B cell (primary cell): Measurements from ENCODE around the gene UHMK1. TPM values are rescaled to one million over a fixed set of nuclear protein-coding genes. Genes with fewer than 3 reads are reported as not detected.
"Not testable (repeated sequence)": the region's sequence is repeated elsewhere in the genome, so short reads cannot be mapped to it uniquely, and the experiment has no call there.

Experiments
- ATAC-seq: fragments of 200-7000 bp; cut with Tn5 transposase; one replicate; pipeline ENCODE4 v1.10.0; 2021; ENCODE audit warnings: low read depth, mild to moderate bottlenecking, moderate number of reproducible peaks, moderate library complexity
- CTCF ChIA-PET: fragments of 350-600 bp; sonication (Branson Sonifier 250); formaldehyde crosslinking; loops from one replicate; lab custom pipeline; 2021; ENCODE audit warnings: antibody characterized with exemption, inconsistent platforms; lab: Charles Lee
- POLR2A ChIA-PET: fragments of 350-600 bp; sonication (Branson Sonifier 250); formaldehyde crosslinking; loops from one replicate; lab custom pipeline; 2021; ENCODE audit warnings: antibody characterized with exemption; lab: Charles Lee
- DNase-seq: peaks from one replicate; pipeline ENCODE4 v3.0.0; 2013
- H2AFZ ChIP-seq: 2 replicates; pipeline ENCODE4 v1.6.1; 2012; ENCODE audit warnings: mild to moderate bottlenecking, low read depth, low read length; ENCODE audit not compliant: insufficient read depth, poor library complexity, severe bottlenecking
- H3K27ac ChIP-seq, 2 donors: 1 replicate in 1 of 2; 2 replicates in 1 of 2; pipeline ENCODE4 v1.5.1; 2012 to 2013; ENCODE audit warnings: low read length in 2 of 2, mild to moderate bottlenecking in 2 of 2, moderate library complexity in 1 of 2
- H3K27me3 ChIP-seq, 4 experiments: fragments of 200-600 bp in 1 of 4; sonication (generic) in 1 of 4; replicated peaks in 1 of 4; 1 replicate in 2 of 4; 2 replicates in 2 of 4; pipeline versions ENCODE4 v1.6.1 to v1.7.0; 2013 to 2016; ENCODE audit warnings: low read length in 3 of 4, mild to moderate bottlenecking in 2 of 4, mixed read lengths in 1 of 4, moderate library complexity in 1 of 4; ENCODE audit not compliant: insufficient read depth in 4 of 4, control insufficient read depth in 3 of 4; ENCODE audit errors: control extremely low read depth in 1 of 4
- H3K36me3 ChIP-seq, 2 experiments: replicated peaks in 1 of 2; 1 replicate in 1 of 2; 2 replicates in 1 of 2; pipeline versions ENCODE4 v1.6.1 to v1.7.1; 2013; ENCODE audit warnings: low read length in 1 of 2; ENCODE audit not compliant: insufficient read depth in 2 of 2, control insufficient read depth in 1 of 2; ENCODE audit errors: control extremely low read depth in 1 of 2, extremely low read depth in 1 of 2
- H3K4me1 ChIP-seq, 2 donors: fragments of 200-600 bp in 1 of 2; sonication (generic) in 1 of 2; 1 replicate in 1 of 2; 2 replicates in 1 of 2; pipeline versions ENCODE4 v1.5.1 to v1.6.1; 2013 to 2017; ENCODE audit warnings: low read length in 2 of 2; ENCODE audit not compliant: control insufficient read depth in 2 of 2, insufficient read depth in 2 of 2
- H3K4me2 ChIP-seq: replicated peaks from 2 replicates; pipeline ENCODE3; 2012; ENCODE audit warnings: mild to moderate bottlenecking, low read depth, low read length; ENCODE audit not compliant: poor library complexity, severe bottlenecking
- H3K4me3 ChIP-seq, 5 experiments: fragments of 200-600 bp in 1 of 5; sonication (generic) in 1 of 5; 1 replicate in 3 of 5; 2 replicates in 2 of 5; pipeline versions ENCODE4 v1.5.1 to v1.7.0; 2011 to 2016; ENCODE audit warnings: low read length in 4 of 5, mild to moderate bottlenecking in 4 of 5, low read depth in 2 of 5, control low read depth in 1 of 5, moderate library complexity in 1 of 5; ENCODE audit not compliant: insufficient read depth in 1 of 5; ENCODE audit errors: control extremely low read depth in 1 of 5, extremely low read depth in 1 of 5
- H3K79me2 ChIP-seq: fragments of 200-600 bp; sonication (generic); one replicate; pipeline ENCODE4 v1.6.0; 2016; ENCODE audit warnings: low read length; ENCODE audit not compliant: control insufficient read depth, insufficient read depth
- H3K9ac ChIP-seq: fragments of 200-600 bp; sonication (generic); 2 replicates; pipeline ENCODE4 v1.6.1; 2017; ENCODE audit warnings: mild to moderate bottlenecking, low read length, moderate library complexity
- H3K9me3 ChIP-seq, 3 donors: one replicate each; pipeline versions ENCODE4 v1.6.1 to v1.7.1; 2013; ENCODE audit warnings: low read length in 2 of 3; ENCODE audit not compliant: control insufficient read depth in 2 of 3, insufficient read depth in 1 of 3; ENCODE audit errors: control extremely low read depth in 1 of 3
- H4K20me1 ChIP-seq: 2 replicates; pipeline ENCODE4 v1.6.0; 2012; ENCODE audit warnings: mild to moderate bottlenecking, low read length; ENCODE audit not compliant: insufficient read depth, control insufficient read depth, poor library complexity, severe bottlenecking
- H3K27ac Mint-ChIP-seq: one replicate; pipeline ENCODE4 v1.8.0; 2021; ENCODE audit warnings: mixed read lengths
- H3K27me3 Mint-ChIP-seq: one replicate; pipeline ENCODE4 v1.8.0; 2021; ENCODE audit warnings: mixed read lengths
- H3K4me1 Mint-ChIP-seq: one replicate; pipeline ENCODE4 v1.8.0; 2021; ENCODE audit warnings: mixed read lengths
- H3K4me3 Mint-ChIP-seq: one replicate; pipeline ENCODE4 v1.8.0; 2021; ENCODE audit warnings: mixed read lengths
- H3K9me3 Mint-ChIP-seq: one replicate; pipeline ENCODE4 v1.8.0; 2022; ENCODE audit warnings: mixed read lengths; ENCODE audit not compliant: insufficient read depth
- CTCF ChIP-seq: fragments of 200-600 bp; IDR thresholded peaks from one replicate; pipeline ENCODE4 v1.8.0; 2022; ENCODE audit warnings: antibody characterized with exemption, mild to moderate bottlenecking
- EZH2 ChIP-seq: IDR thresholded peaks from 2 replicates; pipeline ENCODE4 v1.6.1; 2012; ENCODE audit warnings: borderline replicate concordance, low read depth, mild to moderate bottlenecking, moderate library complexity, low read length; ENCODE audit not compliant: insufficient read depth, poor library complexity, severe bottlenecking
- WGBS: methylation state at CpG from one replicate; pipeline ENCODE4 v1.1.5; 2013; ENCODE audit warnings: missing lambda C conversion rate; ENCODE audit not compliant: insufficient coverage; 5-methylcytosine and 5-hydroxymethylcytosine counted together
- intact Hi-C: fragments of 100-400 bp; cut with micrococcal nuclease; formaldehyde crosslinking; loops from one replicate; pipeline ENCODE4 v1.10.0; 2022
- polyA plus RNA-seq: library from polyadenylated mRNA; depleted of rRNA; stranded (reverse); fragments of >200 nt; gene quantifications from 2 replicates; pipeline ENCODE4 v1.2.3, GENCODE V29; 2012
- total RNA-seq, 2 donors: library from RNA; stranded (reverse); fragments of 120-200 nt in 1 of 2; gene quantifications; 1 replicate in 1 of 2; 2 replicates in 1 of 2; pipeline versions ENCODE4 v1.2.3 to v1.2.4, GENCODE V29; 2013 to 2022

The UHMK1 gene
- total and polyA plus RNA-seq, 2 donors (not counting 1 experiment from before 2014, with no cell fraction given), result 8.4 to 69.2 TPM

GRCh38 chr1:162456323-162456722 is 41.3 kb upstream of the UHMK1 start:
- no peak overlapping the region for H3K27ac ChIP-seq
- intact Hi-C loops, result no loop called here
- H3K4me3 ChIP-seq, result no peak overlapping the region
- H3K27ac Mint-ChIP-seq, result no peak overlapping the region
- no peaks in the 10 kb centered on the region for H3K79me2 ChIP-seq
- no peak overlapping the region for H3K4me3 Mint-ChIP-seq
- H3K27me3 Mint-ChIP-seq, result peaks cover 3% of the 10 kb centered on the region
- no peak for ATAC-seq
- H3K4me2 ChIP-seq, result no peak overlapping the region
- H3K9me3 ChIP-seq, result no peaks in the 10 kb centered on the region
- TF ChIP-seq CTCF (no peak), EZH2 (no peak)
- no peak overlapping the region for H3K9ac ChIP-seq
- no peaks in the 10 kb centered on the region for H3K4me1 Mint-ChIP-seq
- WGBS, result no CpG with 5 or more reads among the region's 4 CpGs
- no peaks in the 10 kb centered on the region for H3K27me3 ChIP-seq
- no peaks in the 10 kb centered on the region for H3K36me3 ChIP-seq
- DNase-seq, result no peak
- H2AFZ ChIP-seq, result no peak overlapping the region
- CTCF ChIA-PET, result no interaction called here
- no peaks in the 10 kb centered on the region for H3K9me3 Mint-ChIP-seq
- POLR2A ChIA-PET, result no interaction called here
- no peaks in the 10 kb centered on the region for H4K20me1 ChIP-seq
- no peaks in the 10 kb centered on the region for H3K4me1 ChIP-seq

GRCh38 chr1:162458236-162458635 is 39.4 kb upstream of the UHMK1 start:
- Histone ChIP-seq H3K27me3 (peaks cover 0 to under 1% (median 0%) of the 10 kb centered on the region in 4 experiments), H3K4me1 (no peaks in the 10 kb centered on the region), H3K4me3 (no peak overlapping the region), H4K20me1 (no peaks in the 10 kb centered on the region), H3K27ac (no peak overlapping the region), H3K9me3 (no peaks in the 10 kb centered on the region), H3K9ac (no peak overlapping the region), H3K79me2 (no peaks in the 10 kb centered on the region), H2AFZ (no peak overlapping the region), H3K36me3 (no peaks in the 10 kb centered on the region), H3K4me2 (no peak overlapping the region)
- H3K4me3 Mint-ChIP-seq, result no peak overlapping the region
- POLR2A ChIA-PET, result no interaction called here
- no peak overlapping the region for H3K27ac Mint-ChIP-seq
- intact Hi-C loops, result no loop called here
- H3K9me3 Mint-ChIP-seq, result no peaks in the 10 kb centered on the region
- H3K27me3 Mint-ChIP-seq, result peaks cover 4% of the 10 kb centered on the region
- DNase-seq, result no peak
- ATAC-seq, result no peak
- H3K4me1 Mint-ChIP-seq, result no peaks in the 10 kb centered on the region
- CTCF ChIA-PET, result no interaction called here
- WGBS, result no CpG with 5 or more reads among the region's 5 CpGs
- TF ChIP-seq EZH2 (no peak), CTCF (no peak)

- DNase-seq, H3K27me3 ChIP-seq, ATAC-seq, H3K4me3 ChIP-seq, H3K36me3 ChIP-seq, H3K27ac ChIP-seq, H3K9me3 Mint-ChIP-seq, H3K27ac Mint-ChIP-seq, H3K9ac ChIP-seq, H3K9me3 ChIP-seq, H3K79me2 ChIP-seq, H2AFZ ChIP-seq, H3K4me1 ChIP-seq, H3K4me2 ChIP-seq, intact Hi-C loops, POLR2A ChIA-PET, H4K20me1 ChIP-seq, H3K4me3 Mint-ChIP-seq, CTCF ChIA-PET, H3K4me1 Mint-ChIP-seq, H3K27me3 Mint-ChIP-seq: not testable (repeated sequence)
- WGBS, result no CpG with 5 or more reads among the region's 2 CpGs
These were observed 35.2 kb upstream of the UHMK1 start for GRCh38 chr1:162462425-162462824.
